Liver (tissue), 9 donors: ENCODE data around the gene ADGRL4. TPM values are rescaled to one million over a fixed set of nuclear protein-coding genes. Genes with fewer than 3 reads are reported as not detected.

Source experiments
- DNase-seq: peaks from one replicate; pipeline ENCODE4 v3.0.0-alpha.2; 2017; ENCODE audit warnings: low spot score
- H3K27ac ChIP-seq, 2 donors: one replicate each; pipeline ENCODE4 v1.7.0; 2013; ENCODE audit warnings: inconsistent platforms in 2 of 2, low read length in 2 of 2, control low read depth in 1 of 2, low read depth in 1 of 2, mild to moderate bottlenecking in 1 of 2
- H3K27me3 ChIP-seq, 4 donors: one replicate each; pipeline versions ENCODE4 v1.6.1 to v1.7.0; 2013; ENCODE audit warnings: low read length in 3 of 4, inconsistent platforms in 1 of 4, mild to moderate bottlenecking in 1 of 4, moderate library complexity in 1 of 4; ENCODE audit not compliant: control insufficient read depth in 4 of 4, insufficient read depth in 4 of 4
- H3K36me3 ChIP-seq, 4 donors: one replicate each; pipeline versions ENCODE4 v1.6.1 to v1.7.0; 2013; ENCODE audit warnings: low read length in 3 of 4, mild to moderate bottlenecking in 3 of 4, low read depth in 1 of 4, moderate library complexity in 1 of 4; ENCODE audit not compliant: control insufficient read depth in 4 of 4, insufficient read depth in 3 of 4
- H3K4me1 ChIP-seq, 4 donors: one replicate each; pipeline versions ENCODE4 v1.6.1 to v1.7.0; 2013; ENCODE audit warnings: low read length in 3 of 4, mild to moderate bottlenecking in 3 of 4, moderate library complexity in 1 of 4; ENCODE audit not compliant: control insufficient read depth in 4 of 4, insufficient read depth in 4 of 4
- H3K4me3 ChIP-seq, 3 donors: one replicate each; pipeline versions ENCODE4 v1.6.1 to v1.7.0; 2013; ENCODE audit warnings: low read length in 3 of 3, control low read depth in 1 of 3, low read depth in 1 of 3, mild to moderate bottlenecking in 1 of 3
- H3K9ac ChIP-seq, 2 donors: one replicate each; pipeline ENCODE4 v1.7.0; 2013; ENCODE audit warnings: low read length in 2 of 2, mild to moderate bottlenecking in 2 of 2, moderate library complexity in 2 of 2, control low read depth in 1 of 2, low read depth in 1 of 2
- H3K9me3 ChIP-seq, 4 donors: one replicate each; pipeline versions ENCODE4 v1.6.1 to v1.7.0; 2013; ENCODE audit warnings: low read length in 3 of 4; ENCODE audit not compliant: control insufficient read depth in 4 of 4
- ATF3 ChIP-seq: IDR thresholded peaks from 2 replicates; pipeline ENCODE4 v1.6.1; 2016; ENCODE audit warnings: antibody characterized with exemption
- CTCF ChIP-seq: fragments of 150-350 bp; IDR thresholded peaks from 2 replicates; pipeline ENCODE4 v1.5.1; 2017; ENCODE audit warnings: improper control_type of control experiment, low read depth, low read length; ENCODE audit not compliant: missing input control
- EGR1 ChIP-seq, 2 donors: IDR thresholded peaks; 2 replicates each; pipeline ENCODE4 v1.6.1; 2016 to 2018; ENCODE audit warnings: antibody characterized with exemption in 2 of 2, low read depth in 2 of 2
- FOXA1 ChIP-seq: IDR thresholded peaks from 2 replicates; pipeline ENCODE4 v1.6.1; 2016; ENCODE audit warnings: antibody characterized with exemption
- FOXA2 ChIP-seq: IDR thresholded peaks from 2 replicates; pipeline ENCODE4 v1.6.1; 2016; ENCODE audit warnings: antibody characterized with exemption
- GABPA ChIP-seq, 2 donors: IDR thresholded peaks in 1 of 2; conservative IDR thresholded peaks in 1 of 2; 2 replicates each; pipeline ENCODE4 v1.6.1; 2016; ENCODE audit warnings: antibody characterized with exemption in 2 of 2, mild to moderate bottlenecking in 1 of 2, moderate library complexity in 1 of 2
- HNF4A ChIP-seq, 2 donors: conservative IDR thresholded peaks; 2 replicates each; pipeline ENCODE4 v1.6.1; 2016; ENCODE audit warnings: antibody characterized with exemption in 2 of 2, mild to moderate bottlenecking in 2 of 2
- HNF4G ChIP-seq: IDR thresholded peaks from 2 replicates; pipeline ENCODE4 v1.6.1; 2016; ENCODE audit warnings: antibody characterized with exemption
- JUND ChIP-seq, 2 donors: IDR thresholded peaks; 2 replicates each; pipeline ENCODE4 v1.6.1; 2016; ENCODE audit warnings: antibody characterized with exemption in 2 of 2
- MAX ChIP-seq: IDR thresholded peaks from 2 replicates; pipeline ENCODE4 v1.6.1; 2016; ENCODE audit warnings: antibody characterized with exemption
- NR2F2 ChIP-seq: IDR thresholded peaks from 2 replicates; pipeline ENCODE4 v1.6.1; 2016; ENCODE audit warnings: antibody characterized with exemption
- RAD21 ChIP-seq, 2 donors: IDR thresholded peaks; 2 replicates each; pipeline ENCODE4 v1.6.1; 2016; ENCODE audit warnings: antibody characterized with exemption in 2 of 2, mild to moderate bottlenecking in 2 of 2
- REST ChIP-seq: IDR thresholded peaks from 2 replicates; pipeline ENCODE4 v1.6.1; 2016; ENCODE audit warnings: antibody characterized with exemption, mild to moderate bottlenecking
- RXRA ChIP-seq, 2 donors: IDR thresholded peaks; 2 replicates each; pipeline ENCODE4 v1.6.1; 2017 to 2018; ENCODE audit warnings: antibody characterized with exemption in 2 of 2, mild to moderate bottlenecking in 1 of 2
- SP1 ChIP-seq: IDR thresholded peaks from 2 replicates; pipeline ENCODE4 v1.6.1; 2018; ENCODE audit warnings: antibody characterized with exemption, mild to moderate bottlenecking
- TAF1 ChIP-seq: conservative IDR thresholded peaks from 2 replicates; pipeline ENCODE4 v1.6.1; 2016; ENCODE audit warnings: antibody characterized with exemption, mild to moderate bottlenecking
- YY1 ChIP-seq: IDR thresholded peaks from 2 replicates; pipeline ENCODE4 v1.6.1; 2016; ENCODE audit warnings: antibody characterized with exemption, mild to moderate bottlenecking
- ZBTB33 ChIP-seq: IDR thresholded peaks from 2 replicates; pipeline ENCODE4 v1.6.1; 2016; ENCODE audit warnings: antibody characterized with exemption
- WGBS: extraction: QIAGEN DNeasy Blood & Tissue Kit; methylation state at CpG from one replicate; pipeline ENCODE4 v1.1.7; 2013; 5-methylcytosine and 5-hydroxymethylcytosine counted together
- polyA plus RNA-seq, 2 donors: library from polyadenylated mRNA; stranded (reverse) in 1 of 2; unstranded in 1 of 2; fragments of 200-250 nt in 1 of 2; fragments of >200 nt in 1 of 2; fragmentation: Nextera tagmentation in 1 of 2; extraction: Ambion mirVana in 1 of 2; gene quantifications; one replicate each; pipeline versions ENCODE4 v1.2.1 to v1.2.3, GENCODE V29; 2013 to 2015
- total RNA-seq, 2 donors: library from RNA; depleted of rRNA; stranded (reverse); fragments of >200 nt; gene quantifications; one replicate each; pipeline ENCODE4 v1.2.3, GENCODE V29; 2014
- donor health status: healthy.
- donor health status: healthy.
- donor health status: healthy.
- donor health status: healthy.
- donor health status: healthy.

The ADGRL4 gene
- total and polyA plus RNA-seq, 4 donors = 2.1 to 9.2 (median 5.6) TPM

GRCh38 chr1:78902641-78903040 is 103.9 kb downstream of the ADGRL4 start:
- no peak for DNase-seq
- Histone ChIP-seq H3K4me1 (no peaks in the 10 kb centered on the region), H3K9me3 (no peaks in the 10 kb centered on the region), H3K27ac (no peak overlapping the region), H3K27me3 (no peaks in the 10 kb centered on the region), H3K4me3 (no peak overlapping the region), H3K36me3 (no peaks in the 10 kb centered on the region), H3K9ac (no peak overlapping the region)
- TF ChIP-seq JUND (IDR thresholded peaks at IDR 0.05) (no peak), GABPA (IDR thresholded peaks at IDR 0.05 in 1 of 2, conservative IDR thresholded peaks at IDR 0.05 in 1 of 2) (no peak), RAD21 (IDR thresholded peaks at IDR 0.05) (no peak), ATF3 (no peak), ZBTB33 (no peak), REST (no peak), TAF1 (no peak), FOXA2 (no peak)
- WGBS = 57% methylated on average over 1 of the region's 1 CpG

GRCh38 chr1:78894811-78895210 is 111.7 kb downstream of the ADGRL4 start:
- Histone ChIP-seq H3K4me3 (no peak overlapping the region), H3K27me3 (no peaks in the 10 kb centered on the region), H3K9me3 (no peaks in the 10 kb centered on the region), H3K27ac (no peak overlapping the region), H3K4me1 (no peaks in the 10 kb centered on the region), H3K36me3 (no peaks in the 10 kb centered on the region), H3K9ac (no peak overlapping the region)
- WGBS = 68% methylated on average over 2 of the region's 2 CpGs
- no peak for TF ChIP-seq REST
- TF ChIP-seq CTCF = no peak
- TF ChIP-seq ATF3 = no peak
- no peak for TF ChIP-seq HNF4G
- TF ChIP-seq MAX = no peak
- TF ChIP-seq ZBTB33 = no peak
- no peak for TF ChIP-seq RXRA (IDR thresholded peaks at IDR 0.05)
- TF ChIP-seq EGR1 (IDR thresholded peaks at IDR 0.05; ENCODE audit: low read depth in 2 of 2) = no peak
- TF ChIP-seq HNF4A (conservative IDR thresholded peaks at IDR 0.05) = no peak
- no peak for TF ChIP-seq SP1
- no peak for TF ChIP-seq FOXA2
- no peak for TF ChIP-seq RAD21 (IDR thresholded peaks at IDR 0.05)
- no peak for TF ChIP-seq YY1
- TF ChIP-seq NR2F2 = no peak
- no peak for TF ChIP-seq GABPA (IDR thresholded peaks at IDR 0.05 in 1 of 2, conservative IDR thresholded peaks at IDR 0.05 in 1 of 2)
- no peak for TF ChIP-seq FOXA1
- no peak for TF ChIP-seq JUND (IDR thresholded peaks at IDR 0.05)
- TF ChIP-seq TAF1 = no peak
- no peak for DNase-seq
